ENCODE results near the gene AMDHD2. TPM values are rescaled to one million over a fixed set of nuclear protein-coding genes. Genes with fewer than 3 reads are reported as not detected.

The AMDHD2 gene
- total and polyA plus RNA-seq, 4 donors = 7.5 to 25.3 (median 15.7) TPM

- DNase-seq (ENCODE audit: low spot score) = no peak
- H3K4me1 ChIP-seq (ENCODE audit: control insufficient read depth in 4 of 4, insufficient read depth in 4 of 4, low read length in 3 of 4) = peaks cover 21 to 37% (median 26%) of the 10 kb centered on the region in 4 donors
- H3K4me3 ChIP-seq (ENCODE audit: low read depth in 1 of 3, low read length in 3 of 3) = no peak overlapping the region
- no peaks in the 10 kb centered on the region for H3K27me3 ChIP-seq (ENCODE audit: control insufficient read depth in 4 of 4, insufficient read depth in 4 of 4, low read length in 3 of 4)
- H3K27ac ChIP-seq (ENCODE audit: low read depth in 1 of 2, low read length in 2 of 2) = no peak overlapping the region
- no peaks in the 10 kb centered on the region for H3K9me3 ChIP-seq (ENCODE audit: control insufficient read depth in 4 of 4, low read length in 3 of 4)
- H3K36me3 ChIP-seq (ENCODE audit: control insufficient read depth in 4 of 4, insufficient read depth in 3 of 4, low read depth in 1 of 4, low read length in 3 of 4) = peaks cover 0 to 4% (median under 1%) of the 10 kb centered on the region in 4 donors
- H3K9ac ChIP-seq (ENCODE audit: low read depth in 1 of 2, low read length in 2 of 2) = no peak overlapping the region
- TF ChIP-seq GABPA (IDR thresholded peaks at IDR 0.05 in 1 of 2, conservative IDR thresholded peaks at IDR 0.05 in 1 of 2) (no peak), ZBTB33 (IDR thresholded peaks at IDR 0.05) (no peak), NR2F2 (IDR thresholded peaks at IDR 0.05) (no peak), RAD21 (IDR thresholded peaks at IDR 0.05) (no peak), FOXA2 (IDR thresholded peaks at IDR 0.05) (no peak), RXRA (IDR thresholded peaks at IDR 0.05) (no peak), JUND (IDR thresholded peaks at IDR 0.05) (no peak), FOXA1 (IDR thresholded peaks at IDR 0.05) (no peak), CTCF (IDR thresholded peaks at IDR 0.05; ENCODE audit: low read depth, low read length, missing input control) (no peak), TAF1 (conservative IDR thresholded peaks at IDR 0.05) (no peak), ATF3 (IDR thresholded peaks at IDR 0.05) (no peak), REST (IDR thresholded peaks at IDR 0.05) (no peak), MAX (IDR thresholded peaks at IDR 0.05) (no peak), EGR1 (IDR thresholded peaks at IDR 0.05; ENCODE audit: low read depth in 2 of 2) (no peak), SP1 (IDR thresholded peaks at IDR 0.05) (no peak), HNF4A (conservative IDR thresholded peaks at IDR 0.05) (no peak)
- WGBS = 86% methylated on average over 15 of the region's 15 CpGs
Observed at GRCh38 chr16:2487903-2488531, 32.2 kb upstream of the AMDHD2 start.

All from liver (tissue), 9 donors.